ENCODE measurements around the gene TSPAN14. TPM values are rescaled to one million over a fixed set of nuclear protein-coding genes. Genes with fewer than 3 reads are reported as not detected.
"Not testable (repeated sequence)": the region's sequence is repeated elsewhere in the genome, so short reads cannot be mapped to it uniquely, and the experiment has no call there.

TSPAN14 gene
- total and polyA plus RNA-seq, 2 of the 8 experiments (the other 6 are each of a cell fraction or from before 2014, with no cell fraction given), result 47.4 to 57.8 TPM

GRCh38 chr10:80416479-80417098, 37.5 kb upstream of the TSPAN14 start (continued):
- TF ChIP-seq SP2 (IDR thresholded peaks at IDR 0.05; ENCODE audit: low read length), result no peak
- TF ChIP-seq CBX8 (IDR thresholded peaks at IDR 0.05; ENCODE audit: borderline replicate concordance, low read depth, low read length), result no peak
- TF ChIP-seq E2F6 (IDR thresholded peaks at IDR 0.05), result no peak

- H3K23me2 ChIP-seq (ENCODE audit: low read depth, low read length); H3K56ac ChIP-seq (replicated peaks; ENCODE audit: insufficient read length, low read depth, low read length); H3K14ac ChIP-seq (ENCODE audit: insufficient read length); H4K8ac ChIP-seq (ENCODE audit: extremely low read depth, insufficient read depth, low read length); H2BK12ac ChIP-seq (ENCODE audit: low read depth, low read length); H4K91ac ChIP-seq (replicated peaks; ENCODE audit: insufficient read length, low read length); H3K23ac ChIP-seq (ENCODE audit: insufficient read length); H3K4ac ChIP-seq (replicated peaks; ENCODE audit: insufficient read length, low read depth, low read length); H2BK20ac ChIP-seq (ENCODE audit: low read length); H3K9ac ChIP-seq (replicated peaks in 1 of 4; ENCODE audit: extremely low read depth in 1 of 4, low read depth in 3 of 4, low read length in 3 of 4); FAIRE-seq; H2AK5ac ChIP-seq (ENCODE audit: low read depth, low read length); H2BK15ac ChIP-seq (ENCODE audit: low read length); H4K5ac ChIP-seq (ENCODE audit: insufficient read length, low read depth, low read length); H3K27ac ChIP-seq (ENCODE audit: low read depth, low read length); H2AFZ ChIP-seq (ENCODE audit: low read length); DNase-seq (ENCODE audit: low read depth in 1 of 2, low spot score in 2 of 2); H3K18ac ChIP-seq (ENCODE audit: extremely low read depth, low read length); H3K36me3 ChIP-seq (ENCODE audit: control insufficient read depth in 2 of 4, insufficient read depth in 4 of 4, low read length in 3 of 4); H2BK120ac ChIP-seq (replicated peaks; ENCODE audit: low read depth, low read length); H2BK5ac ChIP-seq (ENCODE audit: low read depth, low read length); H3K9me3 ChIP-seq (ENCODE audit: insufficient read depth in 2 of 2, low read depth in 1 of 2, low read length in 1 of 2); POLR2A ChIA-PET (ENCODE audit: partially characterized antibody): not testable (repeated sequence)
- H4K20me1 ChIP-seq (replicated peaks in 1 of 2; ENCODE audit: control insufficient read depth in 1 of 2, insufficient read depth in 2 of 2, low read length in 2 of 2), result peaks cover 17 to 37% of the 10 kb centered on the region in 2 experiments
- H3K4me1 ChIP-seq (replicated peaks in 1 of 4; ENCODE audit: control insufficient read depth in 3 of 4, insufficient read depth in 4 of 4, low read length in 3 of 4), result peaks cover 4 to 22% (median 12%) of the 10 kb centered on the region in 4 experiments
- H3K4me2 ChIP-seq (ENCODE audit: insufficient read depth in 1 of 2, low read depth in 2 of 2, low read length in 2 of 2), result peak overlapping the region; percentile 49 to 71
- H3K79me1 ChIP-seq (ENCODE audit: low read depth, low read length), result peaks cover 11% of the 10 kb centered on the region
- peaks cover 0 to 11% (median 1%) of the 10 kb centered on the region in 4 experiments; a peak in 4 of 7 replicates for H3K27me3 ChIP-seq (replicated peaks in 1 of 4; ENCODE audit: control insufficient read depth in 3 of 4, extremely low read depth in 1 of 4, insufficient read depth in 3 of 4, low read length in 3 of 4)
- CTCF ChIA-PET (ENCODE audit: partially characterized antibody), result interaction anchor here (5.9 kb wide), 1 partner anchor 87 kb away, joined by 28 read pairs; no protein-coding TSS in a partner anchor
- peaks cover 0 to 24% of the 10 kb centered on the region in 2 experiments; a peak in 2 of 4 replicates for H3K79me2 ChIP-seq (ENCODE audit: control insufficient read depth in 1 of 2, insufficient read depth in 2 of 2, low read length in 2 of 2)
- WGBS, 2 experiments (ENCODE audit: extremely low coverage in 1 of 2, insufficient coverage in 1 of 2, insufficient read length in 1 of 2, insufficient replicate concordance in 2 of 2, low coverage in 1 of 2, low lambda C conversion rate in 2 of 2, missing lambda C conversion rate in 1 of 2), result 17% methylated on average over 6 of the region's 6 CpGs; no CpG with 5 or more reads in 1 of the 2 experiments
- H3K4me3 ChIP-seq (ENCODE audit: extremely low read depth in 1 of 4, insufficient read depth in 2 of 4, low read depth in 3 of 4, low read length in 4 of 4), result peak overlapping the region in 1 of 4 experiments; percentile 32; a peak in 2 of 8 replicates
These were observed 36.9 kb upstream of the TSPAN14 start for GRCh38 chr10:80417256-80417655.
